ENCODE measurements around the gene ORM2.

DNA sequence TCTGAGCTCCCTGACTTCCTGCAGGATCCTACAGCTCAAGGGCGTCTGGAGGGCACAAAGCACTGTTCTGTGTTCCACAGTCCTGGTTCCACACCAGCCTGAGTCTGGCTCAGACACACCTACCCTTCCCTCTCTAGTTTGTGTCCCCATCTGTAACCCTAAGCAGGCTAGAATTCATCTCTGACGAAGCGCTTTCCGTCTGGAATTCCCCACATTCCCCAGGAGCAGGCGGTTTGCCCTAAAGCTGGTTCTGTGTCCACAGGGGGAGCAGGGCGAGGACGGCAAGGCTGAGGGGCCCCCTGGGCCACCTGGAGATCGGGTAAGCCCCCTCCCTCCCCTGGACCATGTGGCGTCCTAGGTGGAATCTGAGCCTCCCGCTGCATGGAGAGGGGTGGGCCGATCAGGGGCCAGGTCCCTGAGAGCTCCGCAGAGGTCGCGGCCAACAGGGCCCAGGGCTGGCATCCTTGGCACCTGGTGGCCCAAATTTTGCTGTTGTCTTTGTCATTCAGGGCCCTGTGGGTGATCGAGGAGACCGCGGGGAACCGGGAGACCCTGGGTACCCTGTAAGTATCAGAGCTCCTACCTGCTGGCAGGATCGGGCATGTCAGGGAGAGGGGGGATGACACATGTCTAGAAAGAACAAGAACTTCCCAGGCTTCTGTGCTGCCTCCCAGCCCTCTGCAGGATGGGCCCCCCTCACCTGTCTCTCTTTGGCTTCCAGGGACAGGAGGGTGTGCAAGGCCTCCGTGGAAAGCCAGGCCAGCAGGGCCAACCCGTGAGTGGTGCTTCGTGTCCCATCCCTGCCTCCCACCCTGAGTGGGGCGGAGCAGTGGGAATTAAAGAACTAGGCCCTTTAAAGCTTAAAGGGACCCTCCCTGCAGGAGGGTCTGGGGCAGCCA is 41.2 kb upstream of the ORM2 start:
- no peak for TF ChIP-seq POLR2A (IDR thresholded peaks at IDR 0.05)
- TF ChIP-seq, protein P1, sequence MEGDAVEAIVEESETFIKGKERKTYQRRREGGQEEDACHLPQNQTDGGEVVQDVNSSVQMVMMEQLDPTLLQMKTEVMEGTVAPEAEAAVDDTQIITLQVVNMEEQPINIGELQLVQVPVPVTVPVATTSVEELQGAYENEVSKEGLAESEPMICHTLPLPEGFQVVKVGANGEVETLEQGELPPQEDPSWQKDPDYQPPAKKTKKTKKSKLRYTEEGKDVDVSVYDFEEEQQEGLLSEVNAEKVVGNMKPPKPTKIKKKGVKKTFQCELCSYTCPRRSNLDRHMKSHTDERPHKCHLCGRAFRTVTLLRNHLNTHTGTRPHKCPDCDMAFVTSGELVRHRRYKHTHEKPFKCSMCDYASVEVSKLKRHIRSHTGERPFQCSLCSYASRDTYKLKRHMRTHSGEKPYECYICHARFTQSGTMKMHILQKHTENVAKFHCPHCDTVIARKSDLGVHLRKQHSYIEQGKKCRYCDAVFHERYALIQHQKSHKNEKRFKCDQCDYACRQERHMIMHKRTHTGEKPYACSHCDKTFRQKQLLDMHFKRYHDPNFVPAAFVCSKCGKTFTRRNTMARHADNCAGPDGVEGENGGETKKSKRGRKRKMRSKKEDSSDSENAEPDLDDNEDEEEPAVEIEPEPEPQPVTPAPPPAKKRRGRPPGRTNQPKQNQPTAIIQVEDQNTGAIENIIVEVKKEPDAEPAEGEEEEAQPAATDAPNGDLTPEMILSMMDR (IDR thresholded peaks at IDR 0.05) = no peak

Data from sigmoid colon (tissue), 3 donors.